ENCODE measurements around the gene VAV3. TPM values are rescaled to one million over a fixed set of nuclear protein-coding genes. Genes with fewer than 3 reads are reported as not detected.

VAV3 gene
- total RNA-seq, 1 donor from 2014 or later, result 2.6 TPM

GRCh38 chr1:107563441-107563840 lies 401.5 kb downstream of the VAV3 start:
- Histone ChIP-seq H3K27me3 (ENCODE audit: insufficient read depth, low read length) (no peaks in the 10 kb centered on the region), H3K4me3 (ENCODE audit: insufficient read depth, low read depth, low read length) (no peak overlapping the region), H3K9ac (ENCODE audit: low read length) (no peak overlapping the region), H3K79me2 (ENCODE audit: insufficient read depth, low read length) (no peaks in the 10 kb centered on the region), H3K4me2 (ENCODE audit: low read length) (no peak overlapping the region), H3K27ac (ENCODE audit: low read depth, low read length) (no peak overlapping the region), H2AFZ (ENCODE audit: low read depth, low read length) (no peak overlapping the region), H3K9me3 (ENCODE audit: insufficient read depth, low read depth, low read length) (no peaks in the 10 kb centered on the region), H3K4me1 (ENCODE audit: insufficient read depth, low read length) (no peaks in the 10 kb centered on the region), H3K36me3 (ENCODE audit: insufficient read depth, low read length) (no peaks in the 10 kb centered on the region), H4K20me1 (ENCODE audit: insufficient read depth, low read length) (no peaks in the 10 kb centered on the region)
- TF ChIP-seq CTCF (IDR thresholded peaks at IDR 0.05; ENCODE audit: insufficient read depth, low read depth, low read length) (no peak), EZH2 (IDR thresholded peaks at IDR 0.05; ENCODE audit: insufficient read depth, low read length) (no peak)
- no peak overlapping the region for H3K27ac Mint-ChIP-seq (ENCODE audit: unreplicated experiment)
- H3K36me3 Mint-ChIP-seq (ENCODE audit: low read depth, unreplicated experiment), result no peaks in the 10 kb centered on the region
- H3K4me1 Mint-ChIP-seq (ENCODE audit: low read depth, unreplicated experiment), result no peaks in the 10 kb centered on the region
- DNase-seq (ENCODE audit: low read depth) (no peak), FAIRE-seq (no peak)
- no peaks in the 10 kb centered on the region for H3K9me3 Mint-ChIP-seq (ENCODE audit: unreplicated experiment)
- no peak overlapping the region for H3K4me3 Mint-ChIP-seq (ENCODE audit: unreplicated experiment)
- H3K27me3 Mint-ChIP-seq (ENCODE audit: low read depth, unreplicated experiment), result peaks cover 4% of the 10 kb centered on the region

- no peaks in the 10 kb centered on the region for H3K36me3 Mint-ChIP-seq (ENCODE audit: low read depth, unreplicated experiment)
- no peaks in the 10 kb centered on the region for H3K4me1 Mint-ChIP-seq (ENCODE audit: low read depth, unreplicated experiment)
- Histone ChIP-seq H3K27ac (ENCODE audit: low read depth, low read length) (no peak overlapping the region), H3K27me3 (ENCODE audit: insufficient read depth, low read length) (no peaks in the 10 kb centered on the region), H3K4me3 (ENCODE audit: insufficient read depth, low read depth, low read length) (no peak overlapping the region), H3K4me2 (ENCODE audit: low read length) (no peak overlapping the region), H3K9ac (ENCODE audit: low read length) (no peak overlapping the region), H3K79me2 (ENCODE audit: insufficient read depth, low read length) (no peaks in the 10 kb centered on the region), H3K36me3 (ENCODE audit: insufficient read depth, low read length) (no peaks in the 10 kb centered on the region), H2AFZ (ENCODE audit: low read depth, low read length) (no peak overlapping the region), H3K9me3 (ENCODE audit: insufficient read depth, low read depth, low read length) (no peaks in the 10 kb centered on the region), H4K20me1 (ENCODE audit: insufficient read depth, low read length) (no peaks in the 10 kb centered on the region), H3K4me1 (ENCODE audit: insufficient read depth, low read length) (no peaks in the 10 kb centered on the region)
- H3K9me3 Mint-ChIP-seq (ENCODE audit: unreplicated experiment), result no peaks in the 10 kb centered on the region
- no peak for FAIRE-seq
- DNase-seq (ENCODE audit: low read depth), result peak; percentile 50
- H3K27me3 Mint-ChIP-seq (ENCODE audit: low read depth, unreplicated experiment), result peaks cover 1% of the 10 kb centered on the region
- TF ChIP-seq EZH2 (IDR thresholded peaks at IDR 0.05; ENCODE audit: insufficient read depth, low read length) (no peak), CTCF (IDR thresholded peaks at IDR 0.05; ENCODE audit: insufficient read depth, low read depth, low read length) (no peak)
- no peak overlapping the region for H3K27ac Mint-ChIP-seq (ENCODE audit: unreplicated experiment)
- H3K4me3 Mint-ChIP-seq (ENCODE audit: unreplicated experiment), result no peak overlapping the region
These were observed 405.1 kb downstream of the VAV3 start for GRCh38 chr1:107559881-107560280.

DNA sequence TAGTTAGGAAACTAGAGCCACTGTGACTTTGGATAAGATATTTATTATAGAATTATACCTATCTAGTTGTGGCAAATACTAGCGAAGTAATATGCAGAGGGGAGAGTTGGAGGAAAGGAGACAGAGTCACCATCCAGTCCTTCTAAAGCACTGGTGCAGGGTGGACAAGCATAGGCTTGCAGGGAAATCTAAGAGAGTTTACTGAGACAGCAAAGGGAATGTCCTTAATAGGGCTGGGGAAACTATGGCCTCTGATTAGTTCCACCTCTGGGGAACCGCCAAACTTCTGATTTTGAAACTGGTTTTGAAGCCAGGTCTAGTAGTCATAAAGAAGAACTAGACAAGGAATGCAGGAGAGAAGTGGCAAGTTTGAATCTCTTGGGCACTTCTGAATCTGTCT lies 407.9 kb downstream of the VAV3 start:
- FAIRE-seq (no peak), DNase-seq (ENCODE audit: low read depth) (no peak)
- H3K27ac Mint-ChIP-seq (ENCODE audit: unreplicated experiment), result no peak overlapping the region
- no peaks in the 10 kb centered on the region for H3K4me1 Mint-ChIP-seq (ENCODE audit: low read depth, unreplicated experiment)
- Histone ChIP-seq H3K4me3 (ENCODE audit: insufficient read depth, low read depth, low read length) (no peak overlapping the region), H3K9me3 (ENCODE audit: insufficient read depth, low read depth, low read length) (no peaks in the 10 kb centered on the region), H3K36me3 (ENCODE audit: insufficient read depth, low read length) (no peaks in the 10 kb centered on the region), H3K27me3 (ENCODE audit: insufficient read depth, low read length) (no peaks in the 10 kb centered on the region), H3K27ac (ENCODE audit: low read depth, low read length) (no peak overlapping the region), H2AFZ (ENCODE audit: low read depth, low read length) (no peak overlapping the region), H3K4me2 (ENCODE audit: low read length) (no peak overlapping the region), H4K20me1 (ENCODE audit: insufficient read depth, low read length) (no peaks in the 10 kb centered on the region), H3K79me2 (ENCODE audit: insufficient read depth, low read length) (no peaks in the 10 kb centered on the region), H3K9ac (ENCODE audit: low read length) (no peak overlapping the region), H3K4me1 (ENCODE audit: insufficient read depth, low read length) (no peaks in the 10 kb centered on the region)
- H3K9me3 Mint-ChIP-seq (ENCODE audit: unreplicated experiment), result no peaks in the 10 kb centered on the region
- TF ChIP-seq CTCF (IDR thresholded peaks at IDR 0.05; ENCODE audit: insufficient read depth, low read depth, low read length), result no peak
- TF ChIP-seq EZH2 (IDR thresholded peaks at IDR 0.05; ENCODE audit: insufficient read depth, low read length), result no peak
- peaks cover 1% of the 10 kb centered on the region for H3K27me3 Mint-ChIP-seq (ENCODE audit: low read depth, unreplicated experiment)
- H3K4me3 Mint-ChIP-seq (ENCODE audit: unreplicated experiment), result no peak overlapping the region
- H3K36me3 Mint-ChIP-seq (ENCODE audit: low read depth, unreplicated experiment), result no peaks in the 10 kb centered on the region

All from astrocyte (in vitro differentiated cells and primary cell).